Right lobe of liver (tissue), 6 donors: Measurements from ENCODE around the gene DIP2C. TPM values are rescaled to one million over a fixed set of nuclear protein-coding genes. Genes with fewer than 3 reads are reported as not detected.

ENCODE experiments used
- ATAC-seq, 4 donors: fragments of 200-7000 bp; cut with Tn5 transposase; one replicate each; pipeline ENCODE4 v1.9.1; 2020; ENCODE audit warnings: mild to moderate bottlenecking in 4 of 4, moderate library complexity in 4 of 4
- DNase-seq, 3 donors: peaks; one replicate each; pipeline ENCODE4 v3.0.0-alpha.2; 2020
- H3K27ac ChIP-seq, 3 donors: fragments of 200-600 bp; one replicate each; pipeline ENCODE4 v1.8.0; 2022
- H3K27me3 ChIP-seq, 2 donors: fragments of 200-600 bp; one replicate each; pipeline ENCODE4 v1.8.0; 2022
- H3K36me3 ChIP-seq, 4 donors: fragments of 200-600 bp; sonication (generic) in 1 of 4; one replicate each; pipeline versions ENCODE4 v1.5.1 to v1.8.0; 2017 to 2022; ENCODE audit warnings: control low read depth in 1 of 4
- H3K4me1 ChIP-seq, 4 donors: fragments of 200-600 bp; sonication (generic) in 1 of 4; one replicate each; pipeline versions ENCODE4 v1.5.1 to v1.8.0; 2017 to 2022; ENCODE audit warnings: control low read depth in 1 of 4
- H3K4me3 ChIP-seq, 3 donors: fragments of 200-600 bp; one replicate each; pipeline ENCODE4 v1.8.0; 2022
- H3K9me3 ChIP-seq, 4 donors: fragments of 200-600 bp; sonication (generic) in 1 of 4; one replicate each; pipeline versions ENCODE4 v1.5.1 to v1.8.0; 2017 to 2022; ENCODE audit warnings: control low read depth in 1 of 4
- POLR2A ChIP-seq: fragments of 450-650 bp; IDR thresholded peaks from one replicate; pipeline ENCODE4 v1.6.1; 2017; ENCODE audit warnings: antibody characterized with exemption, mild to moderate bottlenecking
- WGBS: methylation state at CpG from one replicate; pipeline ENCODE4 v1.1.6; 2018; ENCODE audit warnings: low coverage, low lambda C conversion rate; ENCODE audit not compliant: insufficient coverage; ENCODE audit errors: missing lambda C conversion rate; 5-methylcytosine and 5-hydroxymethylcytosine counted together
- intact Hi-C, 2 donors: fragments of 100-400 bp; cut with DNase I; formaldehyde crosslinking; loops; one replicate each; pipeline versions ENCODE4 v1.11.2 to v1.14.1; 2022
- total RNA-seq, 6 experiments: library from RNA; depleted of rRNA in 2 of 6; stranded (reverse); fragments of >200 nt in 2 of 6; fragmentation: NEBNext Ultra II Directional in 3 of 6; extraction: Animal tissue kit (Norgen Biotek cat#: 25700) in 3 of 6; gene quantifications; one replicate each; pipeline versions ENCODE4 v1.1.0 to v1.2.4, GENCODE V29; 2016 to 2023
- TF ChIP-seq, protein P1 (sequence below), 4 donors: fragments of 200-600 bp in 3 of 4; fragments of 450-650 bp in 1 of 4; IDR thresholded peaks; one replicate each; pipeline versions ENCODE4 v1.5.1 to v1.8.0; 2016 to 2022; ENCODE audit warnings: antibody characterized with exemption in 4 of 4, mild to moderate bottlenecking in 2 of 4
- donor health status: DM: no; HTN: yes; CAD: no.
- donor health status: DM: no; HTN: no; CAD: no.
- donor health status: DM: no; HTN: no; CAD: no.
- donor health status: DM: no; HTN: yes; CAD: no.
- donor health status: DM: no; HTN: yes; CAD: no.

The DIP2C gene
- total RNA-seq, 6 experiments from 2014 or later, result 8.0 to 13.5 (median 11.7) TPM

GRCh38 chr10:728603-729002 is 39.1 kb upstream of the DIP2C start:
- DNase-seq (no peak), ATAC-seq (peak in 1 of 4 donors; percentile 25)
- Histone ChIP-seq H3K4me1 (no peaks in the 10 kb centered on the region), H3K4me3 (no peak overlapping the region), H3K27ac (no peak overlapping the region), H3K9me3 (no peaks in the 10 kb centered on the region), H3K36me3 (no peaks in the 10 kb centered on the region), H3K27me3 (no peaks in the 10 kb centered on the region)
- intact Hi-C loops, result no loop called here
- TF ChIP-seq, protein P1, sequence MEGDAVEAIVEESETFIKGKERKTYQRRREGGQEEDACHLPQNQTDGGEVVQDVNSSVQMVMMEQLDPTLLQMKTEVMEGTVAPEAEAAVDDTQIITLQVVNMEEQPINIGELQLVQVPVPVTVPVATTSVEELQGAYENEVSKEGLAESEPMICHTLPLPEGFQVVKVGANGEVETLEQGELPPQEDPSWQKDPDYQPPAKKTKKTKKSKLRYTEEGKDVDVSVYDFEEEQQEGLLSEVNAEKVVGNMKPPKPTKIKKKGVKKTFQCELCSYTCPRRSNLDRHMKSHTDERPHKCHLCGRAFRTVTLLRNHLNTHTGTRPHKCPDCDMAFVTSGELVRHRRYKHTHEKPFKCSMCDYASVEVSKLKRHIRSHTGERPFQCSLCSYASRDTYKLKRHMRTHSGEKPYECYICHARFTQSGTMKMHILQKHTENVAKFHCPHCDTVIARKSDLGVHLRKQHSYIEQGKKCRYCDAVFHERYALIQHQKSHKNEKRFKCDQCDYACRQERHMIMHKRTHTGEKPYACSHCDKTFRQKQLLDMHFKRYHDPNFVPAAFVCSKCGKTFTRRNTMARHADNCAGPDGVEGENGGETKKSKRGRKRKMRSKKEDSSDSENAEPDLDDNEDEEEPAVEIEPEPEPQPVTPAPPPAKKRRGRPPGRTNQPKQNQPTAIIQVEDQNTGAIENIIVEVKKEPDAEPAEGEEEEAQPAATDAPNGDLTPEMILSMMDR (IDR thresholded peaks at IDR 0.05), result no peak
- no peak for TF ChIP-seq POLR2A
- WGBS, result 14% methylated on average over 1 of the region's 8 CpGs

DNA sequence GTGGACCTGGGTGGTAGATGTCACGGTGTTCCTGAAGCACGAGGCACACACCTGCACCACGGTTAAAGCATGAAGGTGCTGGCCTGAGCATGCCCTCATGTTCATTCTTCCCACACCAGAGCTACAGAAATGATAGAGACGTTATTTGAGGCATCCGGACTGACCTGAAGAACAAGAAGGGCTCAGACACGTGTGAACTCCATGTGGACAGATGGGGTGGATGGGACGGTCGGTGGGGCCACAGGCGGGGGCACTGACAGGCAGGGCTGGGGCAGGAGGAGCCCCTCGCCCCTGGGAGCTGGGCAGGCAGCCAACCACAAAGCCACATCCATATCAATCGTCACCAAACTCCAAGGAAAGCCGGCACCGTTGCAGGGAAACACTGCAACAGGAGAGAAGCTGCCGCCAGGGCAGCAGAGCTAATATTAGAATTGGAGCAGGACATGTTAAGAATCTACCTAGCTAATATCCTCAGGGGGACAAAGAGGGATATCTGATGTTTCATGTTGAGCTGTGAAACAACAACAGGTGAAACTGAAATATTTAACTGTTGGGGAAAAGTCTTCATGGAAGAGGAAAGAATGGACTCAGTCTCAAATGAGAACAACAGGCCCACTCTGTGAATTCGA is 37.8 kb upstream of the DIP2C start:
- intact Hi-C loops, result no loop called here
- peak in 1 of 4 donors; percentile 10 for ATAC-seq
- no peaks in the 10 kb centered on the region for H3K36me3 ChIP-seq
- no peaks in the 10 kb centered on the region for H3K9me3 ChIP-seq
- H3K4me1 ChIP-seq, result no peaks in the 10 kb centered on the region
- DNase-seq, result no peak
- H3K27me3 ChIP-seq, result no peaks in the 10 kb centered on the region
- H3K27ac ChIP-seq, result no peak overlapping the region
- WGBS, result 67% methylated on average over 3 of the region's 15 CpGs
- TF ChIP-seq POLR2A, result no peak
- TF ChIP-seq, protein P1 (IDR thresholded peaks at IDR 0.05), result no peak
- no peak overlapping the region for H3K4me3 ChIP-seq

- intact Hi-C loops, result no loop called here
- H3K4me3 ChIP-seq, result no peak overlapping the region
- 66% methylated on average over 4 of the region's 11 CpGs for WGBS
- DNase-seq, result no peak
- no peak for ATAC-seq
- no peaks in the 10 kb centered on the region for H3K27me3 ChIP-seq
- TF ChIP-seq POLR2A, result no peak
- TF ChIP-seq, protein P1 (IDR thresholded peaks at IDR 0.05), result no peak
- no peak overlapping the region for H3K27ac ChIP-seq
- no peaks in the 10 kb centered on the region for H3K9me3 ChIP-seq
- H3K36me3 ChIP-seq, result no peaks in the 10 kb centered on the region
- no peaks in the 10 kb centered on the region for H3K4me1 ChIP-seq
Measured at GRCh38 chr10:725786-726185, 36.3 kb upstream of the DIP2C start.

- no peak for TF ChIP-seq POLR2A
- TF ChIP-seq, protein P1 (IDR thresholded peaks at IDR 0.05), result no peak
- ATAC-seq, result no peak
Measured at GRCh38 chr10:725302-725701, 35.8 kb upstream of the DIP2C start.

More at GRCh38 chr10:725302-725701, 35.8 kb upstream of the DIP2C start:
- H3K4me3 ChIP-seq, result no peak overlapping the region
- H3K27me3 ChIP-seq, result no peaks in the 10 kb centered on the region
- H3K9me3 ChIP-seq, result no peaks in the 10 kb centered on the region
- 60% methylated on average over 8 of the region's 12 CpGs for WGBS
- DNase-seq, result no peak
- no peaks in the 10 kb centered on the region for H3K36me3 ChIP-seq
- intact Hi-C loops, result no loop called here
- no peak overlapping the region for H3K27ac ChIP-seq
- H3K4me1 ChIP-seq, result no peaks in the 10 kb centered on the region
